SU-DHL-6 (cell line): ENCODE data around the gene RETN.

Experiments
- H2AFZ ChIP-seq: fragments of 200-600 bp; sonication (generic); 2 replicates; pipeline ENCODE4 v1.6.1; 2014; ENCODE audit warnings: low read depth, mild to moderate bottlenecking, moderate library complexity, mixed read lengths, antibody characterized with exemption, low read length; ENCODE audit not compliant: severe bottlenecking
- H3F3A ChIP-seq: fragments of 200-600 bp; shearing (Covaris generic); 2 replicates; pipeline ENCODE4 v1.6.0; 2016; ENCODE audit warnings: antibody characterized with exemption, mild to moderate bottlenecking; ENCODE audit not compliant: insufficient read depth
- H3K27ac ChIP-seq: fragments of 200-600 bp; sonication (generic); 2 replicates; pipeline ENCODE4 v1.5.1; 2016; ENCODE audit warnings: low read depth, mild to moderate bottlenecking, low read length, moderate library complexity, mixed read lengths
- H3K27me3 ChIP-seq: fragments of 200-600 bp; sonication (generic), shearing (Covaris generic); 2 replicates; pipeline ENCODE4 v1.6.0; 2014; ENCODE audit warnings: mild to moderate bottlenecking, low read length
- H3K36me3 ChIP-seq: fragments of 200-600 bp; sonication (generic); 2 replicates; pipeline ENCODE4 v1.6.1; 2014; ENCODE audit warnings: mild to moderate bottlenecking, low read length, mixed read lengths
- H3K4me2 ChIP-seq: fragments of 300-600, 200-600 bp; shearing (Covaris generic), sonication (generic); 2 replicates; pipeline ENCODE4 v1.6.0; 2014; ENCODE audit warnings: low read length, low read depth, mild to moderate bottlenecking; ENCODE audit not compliant: poor library complexity, severe bottlenecking
- H3K4me3 ChIP-seq: fragments of 200-600 bp; sonication (generic); 2 replicates; pipeline ENCODE4 v1.5.1; 2014; ENCODE audit warnings: antibody characterized with exemption, low read length, mild to moderate bottlenecking, mixed read lengths; ENCODE audit not compliant: insufficient read depth, poor library complexity, severe bottlenecking
- H3K79me2 ChIP-seq: fragments of 200-600 bp; sonication (generic); 2 replicates; pipeline ENCODE4 v1.6.1; 2014; ENCODE audit warnings: mild to moderate bottlenecking, low read length, moderate library complexity; ENCODE audit not compliant: insufficient read depth
- H3K9ac ChIP-seq: fragments of 200-600 bp; sonication (generic); 2 replicates; pipeline ENCODE4 v1.7.0; 2014; ENCODE audit warnings: mild to moderate bottlenecking, low read length
- H3K9me2 ChIP-seq: fragments of 200-600 bp; sonication (generic); replicated peaks from 2 replicates; pipeline ENCODE4 v1.6.1; 2014; ENCODE audit warnings: low read length; ENCODE audit not compliant: insufficient read depth
- H3K9me3 ChIP-seq: fragments of 200-600 bp; sonication (generic); 2 replicates; pipeline ENCODE4 v1.6.1; 2014; ENCODE audit warnings: low read length, mixed read lengths; ENCODE audit not compliant: insufficient read depth
- H4K20me1 ChIP-seq: fragments of 200-600 bp; sonication (generic); 2 replicates; pipeline ENCODE4 v1.6.1; 2014; ENCODE audit warnings: low read depth, mild to moderate bottlenecking, antibody characterized with exemption, low read length, moderate library complexity, mixed read lengths
- EZH2phosphoT487 ChIP-seq: fragments of 200-600 bp; sonication (generic), shearing (Covaris generic); conservative IDR thresholded peaks from 2 replicates; pipeline ENCODE4 v1.6.1; 2018; ENCODE audit warnings: mild to moderate bottlenecking, antibody characterized with exemption, low read length, moderate library complexity, mixed read lengths
- TF ChIP-seq, protein P1 (sequence below): fragments of 200-600 bp; sonication (generic); IDR thresholded peaks from one replicate; pipeline ENCODE4 v1.5.1; 2017; ENCODE audit warnings: antibody characterized with exemption, mild to moderate bottlenecking, low read length, moderate library complexity; ENCODE audit not compliant: insufficient read depth, poor library complexity, severe bottlenecking

RETN gene

DNA sequence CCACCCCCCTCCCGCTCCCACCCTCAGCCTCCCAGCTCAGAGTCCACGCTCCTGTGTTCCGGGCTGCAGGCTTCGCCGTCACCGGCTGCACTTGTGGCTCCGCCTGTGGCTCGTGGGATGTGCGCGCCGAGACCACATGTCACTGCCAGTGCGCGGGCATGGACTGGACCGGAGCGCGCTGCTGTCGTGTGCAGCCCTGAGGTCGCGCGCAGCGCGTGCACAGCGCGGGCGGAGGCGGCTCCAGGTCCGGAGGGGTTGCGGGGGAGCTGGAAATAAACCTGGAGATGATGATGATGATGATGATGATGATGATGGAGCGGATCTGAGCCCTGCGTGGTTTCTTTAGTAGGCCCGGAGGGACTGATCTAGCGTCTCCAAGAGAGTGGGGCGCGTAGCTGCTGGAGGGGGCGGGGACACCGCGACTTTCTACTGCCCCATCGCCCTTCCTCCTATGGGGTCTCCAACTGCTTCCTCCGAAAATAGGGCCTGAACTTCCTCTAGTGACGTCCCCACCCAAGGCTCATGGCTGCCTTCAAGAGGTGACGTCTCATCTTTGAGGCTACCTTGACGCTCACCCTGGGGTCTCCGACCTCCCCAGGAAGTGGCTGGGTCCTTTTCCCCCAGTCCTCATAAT is 1.4 kb downstream of the RETN start:
- H3K79me2 ChIP-seq, result no peaks in the 10 kb centered on the region
- no peak overlapping the region for H3K4me3 ChIP-seq
- H4K20me1 ChIP-seq, result no peaks in the 10 kb centered on the region
- H3K9me3 ChIP-seq, result no peaks in the 10 kb centered on the region
- no peak for TF ChIP-seq EZH2phosphoT487
- TF ChIP-seq, protein P1, sequence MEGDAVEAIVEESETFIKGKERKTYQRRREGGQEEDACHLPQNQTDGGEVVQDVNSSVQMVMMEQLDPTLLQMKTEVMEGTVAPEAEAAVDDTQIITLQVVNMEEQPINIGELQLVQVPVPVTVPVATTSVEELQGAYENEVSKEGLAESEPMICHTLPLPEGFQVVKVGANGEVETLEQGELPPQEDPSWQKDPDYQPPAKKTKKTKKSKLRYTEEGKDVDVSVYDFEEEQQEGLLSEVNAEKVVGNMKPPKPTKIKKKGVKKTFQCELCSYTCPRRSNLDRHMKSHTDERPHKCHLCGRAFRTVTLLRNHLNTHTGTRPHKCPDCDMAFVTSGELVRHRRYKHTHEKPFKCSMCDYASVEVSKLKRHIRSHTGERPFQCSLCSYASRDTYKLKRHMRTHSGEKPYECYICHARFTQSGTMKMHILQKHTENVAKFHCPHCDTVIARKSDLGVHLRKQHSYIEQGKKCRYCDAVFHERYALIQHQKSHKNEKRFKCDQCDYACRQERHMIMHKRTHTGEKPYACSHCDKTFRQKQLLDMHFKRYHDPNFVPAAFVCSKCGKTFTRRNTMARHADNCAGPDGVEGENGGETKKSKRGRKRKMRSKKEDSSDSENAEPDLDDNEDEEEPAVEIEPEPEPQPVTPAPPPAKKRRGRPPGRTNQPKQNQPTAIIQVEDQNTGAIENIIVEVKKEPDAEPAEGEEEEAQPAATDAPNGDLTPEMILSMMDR, result no peak
- H3K36me3 ChIP-seq, result no peaks in the 10 kb centered on the region
- H3K27ac ChIP-seq, result no peak overlapping the region
- no peak overlapping the region for H2AFZ ChIP-seq
- no peaks in the 10 kb centered on the region for H3K27me3 ChIP-seq
- H3F3A ChIP-seq, result no peaks in the 10 kb centered on the region
- H3K9me2 ChIP-seq, result no peaks in the 10 kb centered on the region
- H3K9ac ChIP-seq, result no peak overlapping the region
- no peak overlapping the region for H3K4me2 ChIP-seq

DNA sequence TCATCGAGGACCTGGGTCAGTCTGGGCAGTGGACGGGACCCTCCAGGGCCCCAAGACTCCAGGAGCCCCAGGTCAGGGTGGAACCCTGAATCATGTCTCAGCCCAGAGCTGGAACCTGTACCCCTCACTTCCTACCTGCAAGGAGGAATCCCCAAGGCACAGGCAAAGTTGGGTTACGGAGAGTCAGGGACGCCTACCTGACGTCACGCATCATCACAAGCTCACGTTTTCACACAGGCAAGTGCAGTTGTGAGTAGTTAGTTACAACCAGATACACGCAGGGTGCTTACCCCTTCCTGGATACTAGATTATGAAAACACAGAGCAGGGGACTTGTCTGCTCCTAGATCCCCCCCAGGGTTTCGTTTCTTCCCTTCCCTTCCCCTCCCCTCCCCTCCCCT is 1.9 kb downstream of the RETN start:
- H2AFZ ChIP-seq, result no peak overlapping the region
- no peak overlapping the region for H3K4me2 ChIP-seq
- H3F3A ChIP-seq, result no peaks in the 10 kb centered on the region
- H4K20me1 ChIP-seq, result no peaks in the 10 kb centered on the region
- no peaks in the 10 kb centered on the region for H3K36me3 ChIP-seq
- H3K27ac ChIP-seq, result no peak overlapping the region
- H3K4me3 ChIP-seq, result no peak overlapping the region
- no peak overlapping the region for H3K9ac ChIP-seq
- TF ChIP-seq EZH2phosphoT487, result no peak
- TF ChIP-seq, protein P1, result no peak
- H3K9me2 ChIP-seq, result no peaks in the 10 kb centered on the region
- H3K27me3 ChIP-seq, result no peaks in the 10 kb centered on the region
- no peaks in the 10 kb centered on the region for H3K79me2 ChIP-seq
- H3K9me3 ChIP-seq, result no peaks in the 10 kb centered on the region

DNA sequence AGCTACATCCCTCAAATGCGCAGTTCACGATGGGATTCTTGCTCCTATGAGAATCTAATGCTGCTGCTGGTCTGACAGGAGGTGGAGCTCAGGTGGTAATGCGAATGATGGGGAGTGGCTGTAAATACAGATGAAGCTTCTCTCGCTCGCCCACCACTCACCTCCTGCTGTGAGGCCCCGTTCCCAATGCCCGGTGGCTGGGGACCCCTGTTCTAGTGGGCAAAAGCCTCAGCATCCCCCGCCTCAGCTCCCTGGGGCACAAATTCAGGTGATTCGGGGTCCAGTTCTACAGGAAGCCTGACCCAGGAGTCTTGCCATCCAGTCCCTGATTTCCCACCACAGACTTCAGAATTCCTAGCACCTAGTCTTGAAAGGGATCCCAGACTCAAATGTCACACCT is 3.7 kb downstream of the RETN start:
- Histone ChIP-seq H3K79me2 (no peaks in the 10 kb centered on the region), H3K9ac (no peak overlapping the region), H3K27me3 (no peaks in the 10 kb centered on the region), H3K4me2 (no peak overlapping the region), H3F3A (no peaks in the 10 kb centered on the region), H3K27ac (no peak overlapping the region), H3K36me3 (no peaks in the 10 kb centered on the region), H3K9me2 (no peaks in the 10 kb centered on the region), H4K20me1 (no peaks in the 10 kb centered on the region), H3K4me3 (no peak overlapping the region), H3K9me3 (no peaks in the 10 kb centered on the region), H2AFZ (no peak overlapping the region)
- no peak for TF ChIP-seq EZH2phosphoT487
- TF ChIP-seq, protein P1, result no peak
